Skeletal muscle cell (primary cell): ENCODE measurements around the gene CACTIN.
A peak's percentile ranks its signal among the peaks of the same experiment; 100 is the strongest.

ENCODE experiments used
- DNase-seq: peaks from one replicate; pipeline ENCODE4 v3.0.0-alpha.2; 2010; ENCODE audit warnings: low read depth
- H3K4me3 ChIP-seq: 2 replicates; pipeline ENCODE4 v1.5.1; 2011; ENCODE audit warnings: low read depth, mild to moderate bottlenecking, control low read depth, low read length, moderate library complexity

CACTIN gene

GRCh38 chr19:3613818-3614661 is 12.6 kb downstream of the CACTIN start:
- no peak for DNase-seq

GRCh38 chr19:3612901-3613741 is 13.5 kb downstream of the CACTIN start:
- no peak overlapping the region for H3K4me3 ChIP-seq
- DNase-seq = no peak

More at GRCh38 chr19:3613818-3614661, 12.6 kb downstream of the CACTIN start:
- H3K4me3 ChIP-seq = no peak overlapping the region

- no peak for DNase-seq
- H3K4me3 ChIP-seq = no peak overlapping the region
Measured at GRCh38 chr19:3612330-3612729, 14.3 kb downstream of the CACTIN start.

- DNase-seq = no peak
- no peak overlapping the region for H3K4me3 ChIP-seq
Measured at GRCh38 chr19:3611841-3612240, 14.7 kb downstream of the CACTIN start.

- DNase-seq = no peak
- H3K4me3 ChIP-seq = no peak overlapping the region
Measured at GRCh38 chr19:3610745-3611717, 15.6 kb downstream of the CACTIN start.

- DNase-seq = no peak
- H3K4me3 ChIP-seq = no peak overlapping the region
Measured at GRCh38 chr19:3609779-3610719, 16.5 kb downstream of the CACTIN start.

GRCh38 chr19:3608750-3609322 is 17.8 kb downstream of the CACTIN start:
- no peak for DNase-seq

GRCh38 chr19:3608079-3608641 is 18.4 kb downstream of the CACTIN start:
- peak overlapping the region; percentile 61 for H3K4me3 ChIP-seq

More at GRCh38 chr19:3608750-3609322, 17.8 kb downstream of the CACTIN start:
- H3K4me3 ChIP-seq = no peak overlapping the region

GRCh38 chr19:3607303-3608078 is 19.1 kb downstream of the CACTIN start:
- no peak for DNase-seq
- H3K4me3 ChIP-seq = peak overlapping the region; percentile 61

More at GRCh38 chr19:3608079-3608641, 18.4 kb downstream of the CACTIN start:
- no peak for DNase-seq

GRCh38 chr19:3606690-3607289 is 19.8 kb downstream of the CACTIN start, which contains the start of gene TBXA2R:
Gene TBXA2R (minus strand): TSS chr19:3606875. CDS start chr19:3600634, 6,241 bp downstream.
- peak within 1 kb of the TSS; percentile 61 for H3K4me3 ChIP-seq
- peak; percentile 13 for DNase-seq

GRCh38 chr19:3606174-3606689 is 20.4 kb downstream of the CACTIN start:
- DNase-seq = no peak
- H3K4me3 ChIP-seq = peak overlapping the region; percentile 61

- DNase-seq = no peak
- H3K4me3 ChIP-seq = peak overlapping the region; percentile 61
Measured at GRCh38 chr19:3605770-3606169, 20.8 kb downstream of the CACTIN start.

GRCh38 chr19:3605361-3605760 is 21.2 kb downstream of the CACTIN start:
- no peak for DNase-seq

GRCh38 chr19:3604987-3605343 is 21.6 kb downstream of the CACTIN start:
- no peak overlapping the region for H3K4me3 ChIP-seq

More at GRCh38 chr19:3605361-3605760, 21.2 kb downstream of the CACTIN start:
- no peak overlapping the region for H3K4me3 ChIP-seq

GRCh38 chr19:3604227-3604986 is 22.2 kb downstream of the CACTIN start:
- no peak for DNase-seq

More at GRCh38 chr19:3604987-3605343, 21.6 kb downstream of the CACTIN start:
- DNase-seq = no peak

More at GRCh38 chr19:3604227-3604986, 22.2 kb downstream of the CACTIN start:
- H3K4me3 ChIP-seq = no peak overlapping the region
